Mucosa of stomach (tissue), 1 donor: ENCODE measurements around the gene MED25.
A peak's percentile ranks its signal among the peaks of the same experiment; 100 is the strongest.

Source experiments
- H3K27me3 ChIP-seq: one replicate; pipeline ENCODE4 v1.7.0; 2013; ENCODE audit warnings: mild to moderate bottlenecking, low read length; ENCODE audit not compliant: control insufficient read depth, insufficient read depth
- H3K36me3 ChIP-seq: one replicate; pipeline ENCODE4 v1.7.0; 2013; ENCODE audit warnings: low read length; ENCODE audit not compliant: control insufficient read depth, insufficient read depth
- H3K4me1 ChIP-seq: one replicate; pipeline ENCODE4 v1.7.0; 2013; ENCODE audit warnings: mild to moderate bottlenecking, low read length; ENCODE audit not compliant: control insufficient read depth, insufficient read depth
- H3K4me3 ChIP-seq: one replicate; pipeline ENCODE4 v1.7.0; 2013; ENCODE audit warnings: low read length
- H3K9ac ChIP-seq: one replicate; pipeline ENCODE4 v1.7.0; 2013; ENCODE audit warnings: mild to moderate bottlenecking, low read length, moderate library complexity
- H3K9me3 ChIP-seq: one replicate; pipeline ENCODE4 v1.7.0; 2013; ENCODE audit warnings: mild to moderate bottlenecking, low read length, moderate library complexity; ENCODE audit not compliant: control insufficient read depth
- donor health status: Pancreatic carcinoma.

The MED25 gene

DNA sequence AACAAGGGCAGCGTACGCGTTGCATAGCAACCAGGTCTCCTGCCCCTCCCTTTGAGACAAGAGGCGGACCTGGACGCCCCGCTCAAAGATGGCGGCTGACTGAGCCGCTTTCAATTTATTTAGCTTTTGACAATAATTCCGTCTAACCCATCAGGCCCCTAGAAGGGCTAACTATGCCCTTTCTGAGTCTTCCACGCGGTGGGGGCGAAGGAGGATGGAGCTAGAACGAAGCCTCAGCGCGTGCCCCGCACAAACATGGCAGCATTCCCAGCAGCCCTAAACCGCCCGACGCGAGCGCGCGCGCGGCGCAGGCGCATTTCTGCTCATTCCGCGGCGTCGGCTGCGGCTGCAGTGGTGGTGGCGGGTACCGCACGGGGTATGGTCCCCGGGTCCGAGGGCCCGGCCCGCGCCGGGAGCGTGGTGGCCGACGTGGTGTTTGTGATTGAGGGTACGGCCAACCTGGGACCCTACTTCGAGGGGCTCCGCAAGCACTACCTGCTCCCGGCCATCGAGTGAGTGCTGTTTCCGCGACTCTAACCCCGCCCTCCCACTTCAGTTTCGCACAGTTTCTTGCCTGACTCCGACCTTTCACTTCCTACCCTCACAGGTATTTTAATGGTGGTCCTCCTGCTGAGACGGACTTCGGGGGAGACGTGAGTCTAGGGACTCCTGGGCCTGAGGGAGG, at the start of gene MED25:
Gene MED25 (plus strand): TSS at position 326 of the 685 bp plus-strand sequence. CDS start 53 bp downstream, at position 379.
- Histone ChIP-seq H3K4me1 (peaks cover 15% of the 10 kb centered on the region), H3K9ac (peak within 1 kb of the TSS; percentile 95), H3K9me3 (no peaks in the 10 kb centered on the region), H3K27me3 (no peaks in the 10 kb centered on the region), H3K4me3 (peak within 1 kb of the TSS; percentile 97), H3K36me3 (no peaks in the 10 kb centered on the region)

DNA sequence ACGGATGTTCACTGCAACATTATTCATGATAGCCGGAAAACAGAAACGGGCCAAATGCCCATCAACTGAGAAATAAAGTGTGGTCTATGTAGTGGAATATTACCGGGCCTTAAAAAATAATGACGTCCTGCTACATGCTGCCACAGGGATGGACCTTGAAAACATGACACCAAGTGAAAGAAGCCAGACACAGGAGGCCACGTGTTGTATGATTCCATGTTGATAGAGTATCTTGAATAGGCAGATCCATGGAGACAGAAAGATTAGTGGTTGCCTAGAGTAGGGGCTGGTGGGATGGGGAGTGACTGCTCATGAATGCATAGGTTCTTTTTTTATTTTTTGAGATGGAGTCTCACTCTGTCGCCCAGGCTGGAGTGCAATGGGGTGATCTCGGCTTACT, 47.6 kb upstream of the MED25 start:
- peaks cover 28% of the 10 kb centered on the region for H3K4me1 ChIP-seq
- no peaks in the 10 kb centered on the region for H3K27me3 ChIP-seq
- no peak overlapping the region for H3K4me3 ChIP-seq
- H3K9ac ChIP-seq, result no peak overlapping the region
- no peaks in the 10 kb centered on the region for H3K9me3 ChIP-seq
- no peaks in the 10 kb centered on the region for H3K36me3 ChIP-seq

DNA sequence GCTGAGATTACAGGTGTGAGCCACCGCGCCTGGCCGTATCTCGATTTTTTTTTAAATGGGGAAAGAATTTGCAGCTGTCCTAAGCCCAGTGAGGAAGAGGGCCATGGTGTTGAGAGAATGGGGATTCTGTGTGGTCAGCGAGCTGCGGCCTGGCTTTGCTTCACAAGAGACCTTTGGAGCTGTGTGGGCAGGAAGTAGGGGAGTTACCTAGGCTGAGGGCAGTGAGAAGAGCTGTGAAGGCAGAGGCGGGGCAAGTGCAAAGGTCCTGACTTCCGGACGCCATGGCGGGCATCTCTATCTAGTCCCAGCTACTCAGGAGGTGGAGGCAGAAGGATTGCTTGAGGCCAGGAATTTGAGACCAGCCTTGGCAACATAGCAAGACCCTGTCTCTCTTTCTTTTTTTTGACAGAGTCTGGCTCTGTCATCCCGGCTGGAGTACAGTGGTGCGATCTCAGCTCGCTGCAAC, 46.4 kb upstream of the MED25 start:
- H3K27me3 ChIP-seq, result no peaks in the 10 kb centered on the region
- H3K4me1 ChIP-seq, result peaks cover 21% of the 10 kb centered on the region
- no peak overlapping the region for H3K9ac ChIP-seq
- no peaks in the 10 kb centered on the region for H3K9me3 ChIP-seq
- no peaks in the 10 kb centered on the region for H3K36me3 ChIP-seq
- H3K4me3 ChIP-seq, result no peak overlapping the region

DNA sequence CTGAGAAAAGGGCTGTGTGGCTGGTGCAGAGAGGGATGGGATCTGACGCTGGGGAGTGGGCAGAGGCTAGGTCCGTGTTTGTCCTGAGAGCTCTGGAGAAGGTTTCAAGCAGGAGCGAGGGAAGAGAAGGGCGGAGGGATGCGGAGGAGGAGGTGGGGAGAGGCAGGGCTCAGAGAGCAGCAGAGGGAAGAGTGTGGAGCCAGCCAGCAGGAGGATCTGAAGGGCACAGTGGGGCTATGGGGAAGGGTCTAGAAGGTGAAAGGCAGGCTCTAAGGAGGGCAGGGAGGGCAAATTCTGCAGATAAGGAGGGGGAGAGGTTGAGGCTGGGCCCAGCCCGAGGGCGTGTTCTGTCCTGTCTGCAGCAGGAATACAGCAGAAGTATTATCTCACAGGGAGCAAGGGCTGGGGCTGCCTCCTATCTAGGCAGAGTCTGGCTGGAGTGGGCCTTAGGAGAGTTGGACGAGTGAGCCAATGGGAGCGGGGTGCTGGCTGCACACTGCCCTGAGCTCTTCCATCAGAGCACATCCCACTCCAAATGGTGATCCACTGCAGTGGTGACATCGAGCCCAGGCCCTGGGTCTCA, 45.1 kb upstream of the MED25 start:
- no peaks in the 10 kb centered on the region for H3K9me3 ChIP-seq
- H3K9ac ChIP-seq, result no peak overlapping the region
- no peak overlapping the region for H3K4me3 ChIP-seq
- H3K36me3 ChIP-seq, result no peaks in the 10 kb centered on the region
- H3K4me1 ChIP-seq, result peaks cover 16% of the 10 kb centered on the region
- no peaks in the 10 kb centered on the region for H3K27me3 ChIP-seq

DNA sequence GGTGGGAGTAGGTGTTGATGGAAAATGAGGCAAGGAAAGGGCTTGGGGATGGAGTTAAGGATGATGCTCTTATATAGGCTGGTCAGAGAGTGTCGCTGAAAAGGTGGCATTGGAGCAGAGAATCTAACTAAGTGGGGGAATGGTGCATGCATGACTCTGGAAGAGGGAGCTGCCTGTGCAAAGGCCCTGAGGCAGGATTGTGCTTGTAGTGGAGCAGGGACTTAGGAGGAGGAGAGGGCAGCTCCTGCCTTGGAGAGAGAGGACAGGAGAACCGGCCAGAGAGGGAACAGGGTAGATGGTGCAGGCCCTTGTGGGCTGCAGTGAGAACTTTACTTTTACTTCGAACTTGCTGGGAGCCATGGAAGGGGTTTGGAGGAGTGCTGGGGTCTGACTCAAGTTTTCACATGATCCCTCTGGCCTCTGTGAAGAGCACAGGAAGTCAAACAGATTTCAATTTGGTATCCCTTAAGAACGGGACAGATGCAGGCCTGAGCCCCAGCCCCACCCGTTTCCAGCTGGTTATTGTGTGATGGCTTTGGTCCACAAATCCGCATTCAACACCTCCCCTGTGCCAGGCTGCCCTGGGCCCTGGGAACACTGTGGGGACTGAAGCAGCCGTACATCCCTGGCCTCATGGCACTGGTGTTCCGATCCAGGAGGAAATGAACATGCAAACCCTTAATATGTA, 44.3 kb upstream of the MED25 start:
- Histone ChIP-seq H3K9me3 (no peaks in the 10 kb centered on the region), H3K9ac (no peak overlapping the region), H3K27me3 (no peaks in the 10 kb centered on the region), H3K36me3 (no peaks in the 10 kb centered on the region), H3K4me1 (peaks cover 7% of the 10 kb centered on the region), H3K4me3 (no peak overlapping the region)

DNA sequence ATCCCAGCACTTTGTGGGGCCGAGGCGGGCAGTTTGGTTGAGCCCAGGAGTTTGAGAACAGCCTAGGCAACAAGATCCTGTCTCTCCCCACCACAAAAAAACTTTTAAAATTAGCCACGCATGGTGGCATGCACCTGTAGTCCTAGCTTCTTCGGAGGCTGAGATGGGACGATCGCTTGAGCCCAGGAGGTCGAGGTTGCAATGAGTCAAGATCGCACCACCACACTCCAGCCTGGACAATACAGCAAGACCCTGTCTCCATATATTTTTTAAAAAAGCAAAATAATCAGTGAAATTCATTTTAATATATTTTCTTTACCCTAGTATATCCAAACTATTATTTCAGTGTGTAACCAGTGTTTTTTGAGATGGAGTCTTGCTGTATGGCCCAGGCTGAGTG, 43.1 kb upstream of the MED25 start:
- Histone ChIP-seq H3K27me3 (no peaks in the 10 kb centered on the region), H3K9me3 (no peaks in the 10 kb centered on the region), H3K36me3 (no peaks in the 10 kb centered on the region), H3K9ac (no peak overlapping the region), H3K4me1 (peaks cover 5% of the 10 kb centered on the region), H3K4me3 (no peak overlapping the region)

DNA sequence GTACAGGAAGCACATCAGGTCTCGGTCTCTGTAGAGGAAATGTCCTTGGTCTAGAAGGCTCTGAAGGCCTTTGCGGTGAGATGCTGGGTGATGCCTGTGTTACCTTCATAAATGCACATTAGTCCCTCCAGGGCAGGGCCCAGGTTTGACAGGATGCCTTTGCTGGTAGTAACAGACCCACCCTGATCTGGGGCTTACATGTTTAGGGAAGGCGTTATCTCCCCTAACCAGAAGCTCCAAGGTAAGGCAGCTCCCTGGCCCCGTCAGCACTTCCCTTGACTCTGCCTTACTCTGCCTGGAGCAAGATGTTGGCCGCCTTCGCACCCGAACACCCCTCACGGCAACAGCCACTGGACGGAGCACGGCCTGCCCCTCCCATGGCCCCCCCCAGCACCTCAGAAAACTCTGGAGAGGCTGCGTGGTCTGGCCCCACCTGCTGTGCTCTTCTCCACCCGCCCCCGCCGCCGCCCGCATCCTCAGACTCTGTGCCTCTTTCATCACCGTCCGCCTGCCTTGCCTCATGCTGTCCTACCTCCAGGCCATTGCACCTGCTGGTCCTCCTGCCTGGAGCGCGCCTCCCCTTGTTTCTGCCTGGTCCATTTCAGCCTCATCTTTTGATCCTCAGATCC, 42.2 kb upstream of the MED25 start:
- Histone ChIP-seq H3K36me3 (no peaks in the 10 kb centered on the region), H3K9me3 (no peaks in the 10 kb centered on the region), H3K4me3 (no peak overlapping the region), H3K4me1 (peaks cover 5% of the 10 kb centered on the region), H3K9ac (no peak overlapping the region), H3K27me3 (no peaks in the 10 kb centered on the region)

DNA sequence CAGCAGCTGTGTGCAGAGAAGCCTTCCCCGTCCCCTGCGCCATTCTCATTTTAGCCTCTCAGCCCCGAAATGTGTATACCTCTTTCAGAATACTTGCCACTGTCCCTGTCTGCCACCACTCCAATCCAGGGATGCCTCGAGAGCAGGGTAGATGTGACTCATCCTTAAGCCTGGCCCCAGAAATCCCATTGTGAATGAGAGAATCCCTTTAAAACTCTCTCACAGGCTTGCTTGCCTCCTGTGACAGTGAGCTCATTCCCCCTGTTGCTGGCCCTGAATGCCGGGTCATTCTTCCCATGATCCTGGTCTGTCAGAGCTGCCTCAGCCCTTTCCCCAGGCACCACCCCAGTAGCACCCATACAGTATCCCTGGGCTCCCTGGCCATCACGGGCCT, 41.7 kb upstream of the MED25 start:
- Histone ChIP-seq H3K27me3 (no peaks in the 10 kb centered on the region), H3K9me3 (no peaks in the 10 kb centered on the region), H3K4me1 (peaks cover 5% of the 10 kb centered on the region), H3K36me3 (no peaks in the 10 kb centered on the region), H3K9ac (no peak overlapping the region), H3K4me3 (no peak overlapping the region)

DNA sequence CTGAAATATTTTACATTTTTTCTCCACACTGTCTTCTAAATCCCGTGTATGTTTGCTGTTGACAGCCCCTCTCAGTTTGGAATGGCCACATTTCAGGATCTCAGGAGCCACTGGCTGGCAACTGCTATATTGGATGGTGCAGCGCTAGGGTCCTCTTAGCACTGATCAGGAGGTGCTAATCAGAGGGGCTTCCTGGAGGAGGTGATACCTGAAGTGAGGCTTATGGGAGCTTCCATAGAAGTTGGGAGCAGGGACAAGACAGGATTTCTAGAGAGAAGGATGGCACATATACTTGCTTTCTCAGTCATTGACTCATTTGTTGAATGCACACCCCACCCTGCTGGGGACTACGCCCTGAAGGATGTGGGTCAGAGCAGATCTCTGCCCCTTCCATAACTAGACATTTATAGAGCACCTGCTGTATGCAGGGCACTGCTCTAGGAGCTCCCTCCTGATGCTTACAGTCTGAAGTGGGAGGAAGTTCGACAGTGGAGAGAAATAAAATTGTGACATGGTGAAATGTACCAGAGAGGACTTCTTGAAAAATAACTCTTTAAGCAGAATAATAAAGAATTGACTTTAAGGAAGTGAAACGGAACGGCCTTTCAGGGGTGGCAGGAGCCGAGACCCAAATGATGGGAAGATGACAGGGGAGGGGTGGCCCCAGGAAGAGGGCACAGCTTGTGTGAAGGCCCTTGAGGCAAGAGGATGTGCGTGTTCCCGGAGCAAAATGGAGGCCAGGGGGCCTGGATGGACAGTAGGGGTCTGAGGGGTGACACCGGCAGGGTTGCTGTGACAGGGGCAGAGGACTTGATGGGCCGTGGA, 38.1 kb upstream of the MED25 start:
- H3K27me3 ChIP-seq, result no peaks in the 10 kb centered on the region
- no peak overlapping the region for H3K4me3 ChIP-seq
- peaks cover 14% of the 10 kb centered on the region for H3K36me3 ChIP-seq
- H3K9me3 ChIP-seq, result no peaks in the 10 kb centered on the region
- no peak overlapping the region for H3K9ac ChIP-seq
- H3K4me1 ChIP-seq, result no peaks in the 10 kb centered on the region

DNA sequence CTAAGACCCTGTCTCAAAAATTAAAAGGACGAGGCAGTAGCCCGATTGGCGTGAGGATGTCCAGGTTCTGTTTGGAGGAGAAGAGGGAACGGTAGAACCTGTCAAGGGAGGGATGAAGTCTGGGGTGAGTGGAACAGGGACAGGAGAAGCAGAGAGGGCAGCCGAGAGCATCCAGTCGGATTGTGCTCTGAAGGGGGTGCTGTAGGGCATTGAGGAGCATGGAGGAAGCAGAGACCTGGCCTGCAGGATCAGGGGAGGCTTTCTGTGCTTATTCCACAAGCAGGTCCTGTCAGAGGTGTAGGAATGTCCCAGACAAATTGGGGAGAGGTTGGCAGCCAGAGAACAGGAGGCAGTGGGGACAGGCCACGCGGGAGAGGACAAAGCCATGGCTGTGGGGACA, 37.2 kb upstream of the MED25 start:
- H3K27me3 ChIP-seq, result no peaks in the 10 kb centered on the region
- no peaks in the 10 kb centered on the region for H3K9me3 ChIP-seq
- no peak overlapping the region for H3K4me3 ChIP-seq
- H3K4me1 ChIP-seq, result no peaks in the 10 kb centered on the region
- H3K9ac ChIP-seq, result no peak overlapping the region
- H3K36me3 ChIP-seq, result peaks cover 14% of the 10 kb centered on the region

DNA sequence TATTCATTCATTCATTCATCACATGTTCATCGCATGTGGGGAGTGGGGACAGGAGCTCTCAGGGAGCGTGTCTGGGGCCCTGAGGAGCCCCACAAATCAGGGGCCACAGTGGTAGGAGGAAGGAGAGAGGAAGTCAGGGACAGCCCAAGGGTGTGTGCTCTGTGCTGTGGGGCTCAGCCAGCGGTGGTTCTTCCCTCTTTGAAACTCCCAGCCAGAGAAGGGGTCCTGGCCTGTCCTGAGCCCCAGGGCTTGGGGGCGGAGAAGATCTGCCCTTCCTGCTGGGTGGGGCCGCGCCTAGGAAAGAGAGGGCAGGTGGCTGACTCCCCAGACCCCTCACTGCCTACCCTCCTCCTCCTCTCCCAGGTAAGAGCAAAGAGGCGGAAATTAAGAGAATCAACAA, 36.7 kb upstream of the MED25 start:
- peaks cover 2% of the 10 kb centered on the region for H3K4me1 ChIP-seq
- H3K27me3 ChIP-seq, result no peaks in the 10 kb centered on the region
- peaks cover 14% of the 10 kb centered on the region for H3K36me3 ChIP-seq
- H3K9me3 ChIP-seq, result no peaks in the 10 kb centered on the region
- no peak overlapping the region for H3K9ac ChIP-seq
- no peak overlapping the region for H3K4me3 ChIP-seq
